Ishikawa (cell line): ENCODE measurements around the gene MADCAM1.

Source experiments
- CEBPB ChIP-seq: IDR thresholded peaks from 2 replicates; pipeline ENCODE4 v1.6.1; 2012
- EGR1 ChIP-seq: IDR thresholded peaks from 2 replicates; pipeline ENCODE4 v1.6.1; 2012
- TEAD4 ChIP-seq: IDR thresholded peaks from 2 replicates; pipeline ENCODE4 v1.6.1; 2012
- TF ChIP-seq, protein P1 (sequence below): IDR thresholded peaks from 2 replicates; pipeline ENCODE4 v1.6.1; 2012

GRCh38 chr19:491146-491741 is 5.0 kb upstream of the MADCAM1 start:
- TF ChIP-seq, protein P1, sequence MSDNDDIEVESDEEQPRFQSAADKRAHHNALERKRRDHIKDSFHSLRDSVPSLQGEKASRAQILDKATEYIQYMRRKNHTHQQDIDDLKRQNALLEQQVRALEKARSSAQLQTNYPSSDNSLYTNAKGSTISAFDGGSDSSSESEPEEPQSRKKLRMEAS: no peak
- TF ChIP-seq CEBPB (no peak), EGR1 (no peak), TEAD4 (no peak)
